GM12878 (cell line): ENCODE results near the gene RAB35. TPM values are rescaled to one million over a fixed set of nuclear protein-coding genes. Genes with fewer than 3 reads are reported as not detected.

ENCODE experiments used
- ATAC-seq: fragments of 200-7000 bp; cut with Tn5 transposase; 3 replicates; pipeline ENCODE4 v1.9.1; 2020; ENCODE audit warnings: mild to moderate bottlenecking, moderate library complexity
- BruUV-seq: library from RNA; stranded (reverse); fragments of 400-500 nt; replicated peaks from 2 replicates; lab custom pipeline; 2021; lab: Mats Ljungman, UMichigan
- CTCF ChIA-PET: fragments of 300-600 bp; sonication (Branson Sonifier 250); formaldehyde crosslinking; extraction: SDS; loops from one replicate; lab custom pipeline; 2021; ENCODE audit warnings: inconsistent platforms; lab: Yijun Ruan, JAX
- POLR2A ChIA-PET: fragments of 350-600 bp; formaldehyde crosslinking; extraction: SDS; loops from one replicate; lab custom pipeline; 2021; ENCODE audit warnings: inconsistent platforms; lab: Charles Lee
- RAD21 ChIA-PET: fragments of 300-600 bp; sonication (Branson Sonifier 250); formaldehyde crosslinking; loops from one replicate; lab custom pipeline; 2023; ENCODE audit warnings: antibody characterized with exemption; ENCODE audit not compliant: unreplicated experiment; lab: Charles Lee
- SMC1A ChIA-PET: fragments of 300-600 bp; sonication (Branson Sonifier 250); formaldehyde crosslinking; loops from one replicate; lab custom pipeline; 2023; ENCODE audit not compliant: unreplicated experiment, uncharacterized antibody; lab: Charles Lee
- DNase-seq: peaks from one replicate; pipeline ENCODE4 v3.0.0-alpha.2; 2011; ENCODE audit warnings: low read depth, low spot score
- FAIRE-seq: peaks from 3 replicates; lab custom pipeline; 2011; peaks lifted over from hg19 to GRCh38; lab: Jason Lieb, UNC
- H2AFZ ChIP-seq: 2 replicates; pipeline ENCODE4 v1.6.0; 2011; ENCODE audit warnings: low read depth, low read length, control low read depth; ENCODE audit not compliant: control insufficient read depth
- H3K27ac ChIP-seq: 2 replicates; pipeline ENCODE4 v1.5.1; 2011; ENCODE audit warnings: control low read depth; ENCODE audit not compliant: control insufficient read depth, insufficient read depth
- H3K27me3 ChIP-seq, 2 experiments: replicated peaks in 1 of 2; 2 replicates each; pipeline versions ENCODE4 v1.6.0 to v1.6.1; 2011; ENCODE audit warnings: low read length in 1 of 2; ENCODE audit not compliant: control insufficient read depth in 2 of 2, insufficient read depth in 2 of 2
- H3K36me3 ChIP-seq, 2 experiments: 2 replicates each; pipeline ENCODE4 v1.5.1; 2011; ENCODE audit warnings: low read length in 1 of 2; ENCODE audit not compliant: control insufficient read depth in 2 of 2, insufficient read depth in 2 of 2
- H3K4me1 ChIP-seq: 2 replicates; pipeline ENCODE4 v1.6.1; 2011; ENCODE audit warnings: mild to moderate bottlenecking, low read length, moderate library complexity, mixed read lengths; ENCODE audit not compliant: control insufficient read depth, insufficient read depth
- H3K4me2 ChIP-seq: 2 replicates; pipeline ENCODE4 v1.6.0; 2011; ENCODE audit warnings: control low read depth; ENCODE audit not compliant: control insufficient read depth, insufficient read depth
- H3K4me3 ChIP-seq: fragments of 200-600 bp; sonication (generic); 2 replicates; pipeline ENCODE4 v1.5.1; 2016
- H3K79me2 ChIP-seq: 2 replicates; pipeline ENCODE4 v1.6.0; 2011; ENCODE audit warnings: low read length; ENCODE audit not compliant: control insufficient read depth, insufficient read depth
- H3K9ac ChIP-seq: 2 replicates; pipeline ENCODE4 v1.8.0; 2011; ENCODE audit warnings: low read length, control low read depth, mixed read lengths; ENCODE audit not compliant: control insufficient read depth, insufficient read depth
- H3K9me3 ChIP-seq: replicated peaks from 3 replicates; pipeline ENCODE4 v1.5.1; 2011; ENCODE audit warnings: mild to moderate bottlenecking, low read length; ENCODE audit not compliant: control insufficient read depth, insufficient read depth
- H4K20me1 ChIP-seq: 2 replicates; pipeline ENCODE4 v1.6.0; 2011; ENCODE audit not compliant: control insufficient read depth, insufficient read depth
- ELK1 ChIP-seq: IDR thresholded peaks from 2 replicates; pipeline ENCODE4 v1.6.1; 2012; ENCODE audit warnings: low read depth, low read length, improper control_type of control experiment
- NFYA ChIP-seq: IDR thresholded peaks from 2 replicates; pipeline ENCODE4 v1.6.1; 2011; ENCODE audit warnings: low read depth, mild to moderate bottlenecking, low read length, improper control_type of control experiment, borderline replicate concordance
- POLR2A ChIP-seq: IDR thresholded peaks from 2 replicates; pipeline ENCODE4 v1.6.1; 2011; ENCODE audit warnings: low read depth, mild to moderate bottlenecking, low read length
- POLR2AphosphoS5 ChIP-seq: IDR thresholded peaks from 2 replicates; pipeline ENCODE4 v1.6.1; 2011; ENCODE audit warnings: mild to moderate bottlenecking, low read length, inconsistent platforms
- WGBS: methylation state at CpG from one replicate; pipeline ENCODE4 v1.1.6; 2016; ENCODE audit warnings: low lambda C conversion rate; ENCODE audit not compliant: insufficient replicate concordance, insufficient coverage; ENCODE audit errors: missing lambda C conversion rate; 5-methylcytosine and 5-hydroxymethylcytosine counted together
- in situ Hi-C: fragments of 300-500 bp; cut with MboI; formaldehyde crosslinking; loops from 9 replicates; pipeline ENCODE4 v1.14.3; 2018; ENCODE audit warnings: mixed read lengths
- intact Hi-C: fragments of 100-400 bp; cut with micrococcal nuclease; formaldehyde crosslinking; loops from one replicate; pipeline ENCODE4 v1.14.2; 2022; ENCODE audit not compliant: unreplicated experiment
- polyA plus RNA-seq, 11 experiments: library from polyadenylated mRNA; depleted of rRNA in 4 of 11; unstranded in 6 of 11; stranded (reverse) in 5 of 11; fragments of >200 nt; fragmentation: Nextera tagmentation in 4 of 11; fragmentation: Illumina TruSeq in 1 of 11; extraction: Ambion mirVana in 4 of 11; extraction: Trizol in 1 of 11; gene quantifications; 1 replicate in 1 of 11; 2 replicates in 10 of 11; pipeline versions ENCODE4 v1.2.1 to v1.2.3, GENCODE V29; 2011 to 2016; ENCODE audit warnings: inconsistent platforms in 2 of 11, missing spikeins in 2 of 11, low read depth in 1 of 11
- total RNA-seq, 4 experiments: library from RNA; depleted of rRNA in 3 of 4; stranded (reverse); fragments of >200 nt in 3 of 4; fragmentation: Illumina TruSeq in 1 of 4; extraction: Trizol in 1 of 4; gene quantifications; 2 replicates each; pipeline versions ENCODE4 v1.2.1 to v1.2.3, GENCODE V29; 2013 to 2021

The RAB35 gene
- total and polyA plus RNA-seq, 10 of the 15 experiments (the other 5 are each of a cell fraction or from before 2014, with no cell fraction given) = 0.76 to 99.2 (median 43.8) TPM

DNA sequence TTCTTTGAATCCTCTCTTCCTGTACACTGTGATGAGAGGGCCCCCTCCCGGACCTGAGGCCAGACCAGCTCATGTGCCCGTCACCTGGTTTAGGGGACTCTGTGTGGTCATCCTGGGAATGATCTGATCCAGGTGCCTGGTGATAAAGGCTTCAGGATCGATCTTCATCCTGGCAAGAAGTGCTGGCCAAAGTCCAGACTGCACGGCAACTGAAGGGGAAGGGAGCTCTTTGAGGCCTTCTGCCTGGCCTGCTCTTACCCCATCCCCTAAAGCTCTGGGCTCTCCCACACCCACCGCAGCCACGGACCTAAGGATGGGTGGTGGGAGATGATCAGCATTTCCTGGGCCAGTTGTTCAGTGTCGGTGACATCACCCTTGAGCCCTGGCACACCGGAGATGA, 46.2 kb upstream of the RAB35 start (continued):
- TF ChIP-seq ELK1 = no peak

- Histone ChIP-seq H4K20me1 (no peaks in the 10 kb centered on the region), H3K36me3 (peaks cover 30 to 53% of the 10 kb centered on the region in 2 experiments), H3K9me3 (no peaks in the 10 kb centered on the region), H3K4me1 (peaks cover 3% of the 10 kb centered on the region), H3K9ac (no peak overlapping the region), H3K4me2 (no peak overlapping the region), H3K27me3 (no peaks in the 10 kb centered on the region), H2AFZ (no peak overlapping the region), H3K4me3 (no peak overlapping the region), H3K79me2 (no peaks in the 10 kb centered on the region), H3K27ac (no peak overlapping the region)
- no peak for DNase-seq
- no peak for FAIRE-seq
- RAD21 ChIA-PET = interaction anchor here (0.5 to 1.4 kb wide), 2 partner anchors 40 to 130 kb away, joined by 4 read pairs; partner anchors contain the start of gene RNU4-2
- TF ChIP-seq POLR2A = peak; percentile 53
- peak; percentile 28; the same call in 1 of the 2 replicates for TF ChIP-seq POLR2AphosphoS5
- no peak for TF ChIP-seq NFYA
- in situ Hi-C loops = no loop called here
- ATAC-seq = no peak
- intact Hi-C loops = no loop called here
- no TSS peak for BruUV-seq
- POLR2A ChIA-PET = no interaction called here
- CTCF ChIA-PET = interaction anchor here (1.2 kb wide), 1 partner anchor 13 kb away, joined by 4 read pairs; no protein-coding TSS in a partner anchor
- SMC1A ChIA-PET = interaction anchor here (1.6 kb wide), 1 partner anchor 10 kb away, joined by 3 read pairs; no protein-coding TSS in a partner anchor
- 90% methylated on average over 11 of the region's 11 CpGs for whole genome bisulfite sequencing
Observed at GRCh38 chr12:120161852-120162251, 45.3 kb upstream of the RAB35 start.
